ENCODE measurements around the gene FANCF.

Gene FANCF

DNA sequence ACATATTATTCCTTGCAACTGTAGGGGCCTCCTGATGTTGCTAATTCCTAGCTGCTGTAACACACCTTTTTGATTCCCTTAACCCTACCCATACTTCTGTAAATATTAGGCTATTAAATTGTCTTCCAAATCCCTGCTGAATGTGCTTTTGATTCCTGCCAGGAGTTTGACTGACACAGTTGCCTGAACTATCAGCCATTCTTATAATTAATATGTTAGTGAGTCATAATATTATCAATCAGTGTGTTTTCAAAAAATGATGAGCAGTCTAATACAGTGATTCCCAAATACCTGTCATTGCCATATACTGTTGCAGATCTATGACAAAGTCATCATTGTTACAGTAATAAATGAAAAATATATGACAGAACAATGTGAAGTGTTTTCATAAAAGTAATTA lies 15.9 kb upstream of the FANCF start:
- no peak for DNase-seq (ENCODE audit: low read depth)
- H3K4me3 ChIP-seq (ENCODE audit: low read depth, low read length), result no peak overlapping the region
- TF ChIP-seq, protein P1, sequence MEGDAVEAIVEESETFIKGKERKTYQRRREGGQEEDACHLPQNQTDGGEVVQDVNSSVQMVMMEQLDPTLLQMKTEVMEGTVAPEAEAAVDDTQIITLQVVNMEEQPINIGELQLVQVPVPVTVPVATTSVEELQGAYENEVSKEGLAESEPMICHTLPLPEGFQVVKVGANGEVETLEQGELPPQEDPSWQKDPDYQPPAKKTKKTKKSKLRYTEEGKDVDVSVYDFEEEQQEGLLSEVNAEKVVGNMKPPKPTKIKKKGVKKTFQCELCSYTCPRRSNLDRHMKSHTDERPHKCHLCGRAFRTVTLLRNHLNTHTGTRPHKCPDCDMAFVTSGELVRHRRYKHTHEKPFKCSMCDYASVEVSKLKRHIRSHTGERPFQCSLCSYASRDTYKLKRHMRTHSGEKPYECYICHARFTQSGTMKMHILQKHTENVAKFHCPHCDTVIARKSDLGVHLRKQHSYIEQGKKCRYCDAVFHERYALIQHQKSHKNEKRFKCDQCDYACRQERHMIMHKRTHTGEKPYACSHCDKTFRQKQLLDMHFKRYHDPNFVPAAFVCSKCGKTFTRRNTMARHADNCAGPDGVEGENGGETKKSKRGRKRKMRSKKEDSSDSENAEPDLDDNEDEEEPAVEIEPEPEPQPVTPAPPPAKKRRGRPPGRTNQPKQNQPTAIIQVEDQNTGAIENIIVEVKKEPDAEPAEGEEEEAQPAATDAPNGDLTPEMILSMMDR (IDR thresholded peaks at IDR 0.05; ENCODE audit: control insufficient read depth, extremely low read depth, insufficient read depth), result no peak

DNA sequence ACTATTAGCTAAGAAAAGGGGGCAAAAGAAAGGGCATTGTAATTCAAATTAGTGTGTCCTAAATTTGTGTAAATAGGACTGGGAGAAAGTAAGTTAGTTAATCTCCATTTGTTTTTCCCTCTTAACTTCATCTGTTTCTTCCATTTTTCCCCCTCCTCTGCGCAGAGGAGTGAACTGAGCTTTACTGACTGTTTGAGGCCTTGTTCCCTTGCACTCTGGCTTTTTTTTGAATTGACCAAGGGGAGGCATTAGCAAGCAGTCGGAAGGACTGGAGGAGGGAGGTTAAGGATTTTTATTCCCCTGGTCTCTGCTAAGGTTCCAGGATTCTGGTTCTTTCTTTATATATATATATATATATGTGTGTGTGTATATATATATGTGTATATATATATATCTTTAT lies 15.2 kb upstream of the FANCF start:
- H3K4me3 ChIP-seq (ENCODE audit: low read depth, low read length), result no peak overlapping the region
- TF ChIP-seq, protein P1 (IDR thresholded peaks at IDR 0.05; ENCODE audit: control insufficient read depth, extremely low read depth, insufficient read depth), result no peak
- no peak for DNase-seq (ENCODE audit: low read depth)

DNA sequence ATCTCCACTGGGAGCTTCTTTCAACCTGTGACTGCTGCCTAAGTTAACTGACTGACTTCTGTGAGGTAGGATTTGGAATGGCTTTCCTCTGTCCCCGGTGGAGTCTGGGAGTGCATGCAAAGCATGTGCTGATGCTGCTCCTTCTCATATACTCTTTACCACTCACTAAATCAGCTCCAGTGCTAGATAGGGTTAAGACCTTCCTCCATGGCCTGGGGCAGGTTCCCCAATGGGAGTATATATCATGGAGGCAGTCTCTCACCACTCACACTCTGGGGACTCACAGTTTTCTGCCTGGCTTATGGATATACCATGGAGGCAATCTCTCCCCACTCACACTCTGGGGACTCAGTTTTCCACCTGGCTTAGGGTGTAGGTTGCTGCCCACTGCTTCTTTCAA lies 10.1 kb upstream of the FANCF start:
- no peak overlapping the region for H3K4me3 ChIP-seq (ENCODE audit: low read depth, low read length)
- DNase-seq (ENCODE audit: low read depth), result no peak
- TF ChIP-seq, protein P1 (IDR thresholded peaks at IDR 0.05; ENCODE audit: control insufficient read depth, extremely low read depth, insufficient read depth), result no peak

DNA sequence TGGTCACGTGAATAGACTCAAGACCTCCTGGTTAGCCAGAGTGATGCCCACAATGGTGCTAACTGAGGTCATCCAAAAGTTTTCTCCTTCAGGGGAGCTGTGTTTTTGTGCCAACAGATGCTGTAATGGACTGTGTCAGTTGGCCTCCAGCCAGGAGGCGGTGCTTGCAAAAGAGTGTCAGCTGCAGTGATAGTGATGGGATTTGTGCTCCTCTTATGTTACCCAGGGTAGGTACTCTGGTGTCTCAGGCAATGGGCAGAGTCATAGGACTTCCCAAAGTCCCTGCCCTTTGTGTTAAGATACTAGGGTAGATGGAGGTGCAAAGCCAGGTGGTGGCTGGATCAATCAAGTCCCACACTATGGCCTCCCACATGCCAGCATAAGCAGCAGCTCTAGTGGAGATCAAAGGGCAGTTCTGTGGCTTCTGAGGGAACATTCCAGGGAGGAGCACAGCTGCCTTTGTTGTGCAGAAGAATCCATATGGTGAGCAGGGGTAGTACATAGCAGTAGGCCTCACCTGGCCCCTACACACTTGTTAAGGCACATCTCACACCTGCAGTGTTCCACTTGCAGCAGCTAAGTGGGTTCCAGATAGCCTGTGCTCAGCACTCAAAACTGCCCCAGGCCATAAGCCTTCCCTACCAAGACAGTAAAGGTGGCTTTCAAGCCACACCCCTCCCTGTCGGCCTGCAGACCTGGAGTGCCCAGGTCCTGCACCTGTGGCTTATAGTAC lies 9.4 kb upstream of the FANCF start:
- DNase-seq (ENCODE audit: low read depth), result no peak
- H3K4me3 ChIP-seq (ENCODE audit: low read depth, low read length), result no peak overlapping the region

DNA sequence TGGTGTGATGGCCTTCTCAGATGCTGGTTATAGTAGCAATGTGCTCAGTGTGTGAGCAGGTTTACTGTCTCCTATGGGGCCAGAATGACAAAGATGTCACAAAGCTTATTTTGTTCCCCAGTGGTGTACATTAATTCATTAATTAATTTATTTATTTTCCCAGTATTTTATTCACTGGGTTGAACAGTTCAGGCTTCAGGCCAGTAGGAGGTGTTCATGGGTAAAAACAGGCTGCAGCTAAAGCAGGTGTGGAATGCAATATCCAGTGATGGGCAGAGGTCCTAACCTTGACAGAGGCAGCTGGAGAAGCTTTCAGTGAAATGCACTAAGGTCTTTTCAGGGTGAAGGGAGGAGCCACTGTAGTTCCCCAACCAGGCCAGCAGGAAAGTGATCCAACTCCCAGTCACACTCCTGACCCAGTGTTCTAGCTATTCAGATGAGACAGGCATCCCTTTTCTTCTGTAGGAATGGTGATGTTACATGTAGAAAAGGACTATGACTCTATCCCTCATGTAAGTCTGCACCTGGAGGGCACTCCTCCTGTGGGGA lies 7.8 kb upstream of the FANCF start:
- no peak for DNase-seq (ENCODE audit: low read depth)
- H3K4me3 ChIP-seq (ENCODE audit: low read depth, low read length), result no peak overlapping the region
- TF ChIP-seq, protein P1 (IDR thresholded peaks at IDR 0.05; ENCODE audit: control insufficient read depth, extremely low read depth, insufficient read depth), result no peak

More for the DNA sequence above, 9.4 kb upstream of the FANCF start:
- TF ChIP-seq, protein P1 (IDR thresholded peaks at IDR 0.05; ENCODE audit: control insufficient read depth, extremely low read depth, insufficient read depth), result no peak

DNA sequence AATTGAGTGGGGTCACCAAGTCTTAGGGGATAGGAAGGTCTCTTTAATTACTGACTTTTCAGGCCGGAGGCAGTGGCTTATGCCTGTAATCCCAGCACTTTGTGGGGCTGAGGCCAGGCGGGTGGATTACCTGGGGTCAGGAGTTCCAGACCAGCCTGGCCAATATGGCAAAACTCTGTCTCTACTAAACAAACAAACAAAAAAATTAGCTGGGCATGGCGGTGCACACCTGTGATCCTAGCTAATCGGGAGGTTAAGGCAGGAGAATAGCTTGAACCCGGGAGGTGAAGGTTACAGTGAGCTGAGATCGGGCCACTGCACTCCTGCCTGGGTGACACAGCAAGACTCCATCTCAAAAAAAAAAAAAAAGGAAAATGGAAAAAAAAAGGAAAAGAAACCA lies 1.8 kb upstream of the FANCF start:
- TF ChIP-seq, protein P1 (IDR thresholded peaks at IDR 0.05; ENCODE audit: control insufficient read depth, extremely low read depth, insufficient read depth), result no peak
- DNase-seq (ENCODE audit: low read depth), result no peak
- no peak overlapping the region for H3K4me3 ChIP-seq (ENCODE audit: low read depth, low read length)
